Stimulated activated CD4-positive, alpha-beta T cell treated with anti-CD3 and anti-CD28 coated beads, Interleukin-12 subunit alpha, Interleukin-12 subunit beta, amount 100 ng/mL, for 4 hours (primary cell): ENCODE measurements around the gene PNMT.

Experiments used
- DNase-seq: peaks from one replicate; pipeline ENCODE4 v3.0.0-alpha.2; 2020

The PNMT gene

GRCh38 chr17:39633570-39634183 is 34.6 kb upstream of the PNMT start:
- DNase-seq, result no peak

DNA sequence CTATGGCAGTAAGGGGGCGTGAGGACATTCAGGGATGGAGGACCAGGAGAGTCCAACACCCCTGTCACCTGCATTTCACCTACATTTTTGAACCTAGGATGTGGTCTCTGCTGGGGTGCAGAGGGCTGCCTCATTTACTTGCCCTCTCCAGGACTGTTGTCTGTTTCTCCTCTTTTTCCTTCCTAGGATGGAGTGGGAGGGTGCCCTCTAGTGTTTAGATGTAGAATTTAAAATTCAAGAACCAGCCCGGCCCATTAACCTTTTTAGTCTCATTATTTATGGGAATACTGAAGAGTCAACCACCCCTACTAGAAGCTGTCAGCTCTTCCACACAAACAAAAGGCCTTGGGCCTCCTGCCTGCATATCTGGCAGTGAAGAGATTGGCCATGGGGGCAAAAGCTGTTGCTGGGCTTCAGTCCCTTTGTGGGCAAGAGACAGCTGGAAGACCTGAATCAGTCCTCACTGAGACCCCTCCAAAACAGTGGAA is 33.8 kb upstream of the PNMT start:
- no peak for DNase-seq

DNA sequence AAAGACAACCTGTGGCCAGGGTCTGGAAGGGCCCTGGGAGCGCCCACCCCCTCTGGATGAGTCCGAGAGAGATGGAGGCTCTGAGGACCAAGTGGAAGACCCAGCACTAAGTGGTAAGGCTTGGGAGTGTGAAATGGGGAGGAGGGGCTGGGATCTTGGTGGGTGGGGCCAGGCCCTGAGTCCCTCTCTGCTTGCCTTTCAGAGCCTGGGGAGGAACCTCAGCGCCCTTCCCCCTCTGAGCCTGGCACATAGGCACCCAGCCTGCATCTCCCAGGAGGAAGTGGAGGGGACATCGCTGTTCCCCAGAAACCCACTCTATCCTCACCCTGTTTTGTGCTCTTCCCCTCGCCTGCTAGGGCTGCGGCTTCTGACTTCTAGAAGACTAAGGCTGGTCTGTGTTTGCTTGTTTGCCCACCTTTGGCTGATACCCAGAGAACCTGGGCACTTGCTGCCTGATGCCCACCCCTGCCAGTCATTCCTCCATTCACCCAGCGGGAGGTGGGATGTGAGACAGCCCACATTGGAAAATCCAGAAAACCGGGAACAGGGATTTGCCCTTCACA is 32.6 kb upstream of the PNMT start:
- no peak for DNase-seq

DNA sequence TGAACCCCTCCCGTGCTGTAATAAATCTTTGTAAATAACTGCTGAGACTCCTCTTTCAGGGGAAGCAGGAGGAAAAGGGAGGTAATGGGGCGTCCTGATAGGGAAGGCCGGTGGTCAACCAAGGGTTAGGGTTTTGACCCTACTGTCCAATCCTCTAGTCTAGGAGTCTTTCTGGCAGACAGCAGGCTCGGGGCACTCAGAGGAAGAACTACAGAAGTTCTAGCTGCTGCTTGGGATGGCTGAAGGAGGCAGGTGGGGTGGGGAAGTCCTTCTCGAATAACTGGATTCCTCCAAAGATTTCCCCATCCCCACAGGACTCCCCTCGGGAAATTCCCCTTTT is 31.7 kb upstream of the PNMT start:
- DNase-seq, result peak; percentile 13

DNA sequence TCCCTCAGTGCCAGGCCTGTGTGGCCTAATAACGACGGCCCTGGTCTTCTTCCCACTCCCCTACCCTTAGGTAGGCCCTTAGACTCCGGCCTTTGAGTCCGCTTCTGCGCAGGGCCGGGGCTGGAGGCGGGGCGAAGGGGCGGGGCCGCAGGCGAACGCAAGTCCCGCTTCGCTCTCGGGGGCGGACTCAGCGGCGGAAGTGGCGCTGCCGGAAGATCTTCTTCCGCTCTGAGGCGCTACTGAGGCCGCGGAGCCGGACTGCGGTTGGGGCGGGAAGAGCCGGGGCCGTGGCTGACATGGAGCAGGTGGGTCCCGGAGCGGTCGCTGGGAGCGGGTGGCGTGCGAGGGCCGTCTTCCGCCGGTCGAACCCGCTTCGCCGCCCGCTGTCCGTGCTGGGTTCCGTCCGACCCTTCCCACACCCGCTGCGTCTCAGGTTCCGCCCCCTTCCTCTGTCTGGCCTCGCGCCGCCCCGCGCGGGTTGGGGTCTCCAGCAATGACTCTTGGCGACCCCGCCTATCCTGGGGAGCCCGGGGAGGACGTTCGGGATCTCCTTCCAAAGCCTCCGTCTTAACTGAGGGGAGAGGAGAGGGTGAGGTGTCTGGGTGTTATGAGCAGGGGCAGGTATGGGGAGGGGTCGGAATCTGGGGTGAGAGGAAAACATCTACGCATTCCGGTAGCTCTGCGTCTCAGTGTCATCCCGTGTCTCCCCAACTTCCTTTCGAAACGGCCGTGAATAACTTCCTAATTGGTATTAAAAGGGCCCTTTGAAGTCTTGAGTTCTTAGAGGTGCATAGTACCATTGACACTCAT is 31.1 kb upstream of the PNMT start, which contains the start of gene STARD3:
Gene STARD3, plus strand, starts transcription at position 218 of the 810 bp plus-strand sequence. CDS start 16,388 bp downstream, outside the sequence.
- peak; percentile 92 for DNase-seq

GRCh38 chr17:39638317-39638716 is 29.9 kb upstream of the PNMT start:
- DNase-seq, result no peak

DNA sequence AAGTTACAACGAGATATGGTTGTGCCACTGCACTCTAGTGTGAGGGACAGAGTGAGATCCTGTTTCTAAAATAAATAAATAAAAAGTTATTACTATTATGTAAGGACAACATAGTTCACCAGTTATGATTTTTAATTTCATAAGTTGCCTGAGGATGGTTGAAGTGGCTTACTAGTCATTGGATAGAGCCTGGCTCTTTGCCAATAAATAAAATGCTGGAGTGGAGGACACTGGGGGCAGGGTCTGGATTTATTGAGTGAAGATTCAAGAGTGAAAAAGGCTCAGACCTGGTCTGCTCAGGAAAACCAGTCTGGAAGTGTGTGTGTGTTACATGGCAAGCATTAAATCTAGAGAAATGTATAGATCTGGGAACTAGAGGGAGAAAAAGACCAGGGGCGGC is 29.2 kb upstream of the PNMT start:
- no peak for DNase-seq

- DNase-seq, result no peak
These were observed 28.4 kb upstream of the PNMT start for GRCh38 chr17:39639566-39640458.

GRCh38 chr17:39640591-39641031 is 27.6 kb upstream of the PNMT start:
- DNase-seq, result no peak

GRCh38 chr17:39641097-39641496 is 27.2 kb upstream of the PNMT start:
- no peak for DNase-seq

DNA sequence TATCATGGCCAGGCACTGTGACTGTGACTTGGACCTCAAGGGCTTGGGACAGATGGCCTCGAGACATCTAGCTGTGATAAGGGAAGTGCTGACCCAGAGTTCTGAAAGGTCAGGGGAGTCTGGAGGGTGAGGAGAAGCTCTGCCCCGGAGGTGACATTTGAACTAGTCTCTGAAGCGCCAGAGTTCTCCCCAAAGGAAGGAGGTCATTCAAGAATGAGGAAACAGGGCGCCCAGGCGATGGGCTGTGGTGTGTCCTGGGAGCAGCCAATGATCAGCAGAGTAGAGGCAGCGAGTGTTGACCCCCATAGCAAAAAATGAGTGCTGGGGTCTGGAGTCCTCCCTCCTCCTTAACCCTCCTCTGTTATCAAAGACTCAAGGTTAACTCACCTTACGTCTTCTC is 26.4 kb upstream of the PNMT start:
- no peak for DNase-seq

DNA sequence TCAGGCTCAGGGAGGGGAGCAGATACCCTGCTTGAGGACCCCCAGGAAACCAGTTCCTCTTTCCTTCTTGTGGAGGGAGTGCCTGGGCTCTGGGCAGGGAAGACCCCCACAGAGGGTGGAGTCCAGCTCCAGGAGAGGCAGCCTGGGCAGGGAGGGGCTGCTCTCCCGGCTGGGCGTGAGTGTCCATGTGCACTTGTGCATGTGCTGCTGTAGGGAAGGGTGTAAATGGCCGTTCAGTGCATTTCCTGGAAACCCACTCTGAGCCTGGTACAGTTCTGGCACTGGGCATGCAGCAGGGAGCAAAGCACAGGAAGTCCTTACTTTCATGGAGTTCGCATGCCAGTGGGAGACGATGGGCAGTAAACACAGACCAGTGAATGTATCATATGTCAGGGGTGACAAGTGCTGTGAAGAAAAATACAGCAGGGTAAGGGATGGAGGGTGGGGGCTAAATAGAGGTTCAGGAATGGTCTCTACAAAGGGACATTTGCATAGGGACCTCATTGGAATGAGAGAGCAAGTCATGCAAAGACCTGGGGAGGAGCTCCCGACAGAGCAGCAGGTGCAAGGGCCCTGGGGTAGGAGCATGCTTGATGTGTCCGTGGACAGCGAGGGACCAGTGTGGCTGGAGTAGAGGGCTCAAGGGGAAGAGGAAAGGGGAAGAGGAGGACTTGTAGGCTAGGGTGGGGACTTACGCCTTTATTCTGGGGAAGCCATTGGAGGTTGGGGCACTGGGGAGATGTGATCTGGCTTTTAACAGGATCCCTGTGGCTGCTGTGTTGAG is 25.8 kb upstream of the PNMT start:
- DNase-seq, result no peak

GRCh38 chr17:39643271-39643670 is 25.0 kb upstream of the PNMT start:
- no peak for DNase-seq

DNA sequence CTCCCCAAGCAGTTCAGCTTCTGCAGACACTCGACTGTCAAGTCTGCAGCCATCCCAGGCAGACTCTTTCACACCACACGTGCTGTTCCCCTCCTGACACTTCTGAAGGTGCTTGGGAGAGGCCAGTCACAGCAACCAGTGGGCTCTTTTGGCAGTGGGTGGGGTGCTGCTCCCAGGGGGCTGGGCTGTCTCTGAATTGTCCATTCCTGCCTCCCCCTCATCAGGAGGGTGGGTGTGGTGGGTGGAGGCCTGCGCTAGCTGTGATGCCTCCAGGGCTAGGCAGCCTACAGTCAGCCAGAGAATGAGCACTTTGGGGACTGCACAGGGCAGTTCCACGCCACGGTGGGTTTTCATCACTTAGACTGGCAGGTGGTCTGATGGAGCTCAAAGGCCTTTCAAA is 21.0 kb upstream of the PNMT start:
- DNase-seq, result no peak

DNA sequence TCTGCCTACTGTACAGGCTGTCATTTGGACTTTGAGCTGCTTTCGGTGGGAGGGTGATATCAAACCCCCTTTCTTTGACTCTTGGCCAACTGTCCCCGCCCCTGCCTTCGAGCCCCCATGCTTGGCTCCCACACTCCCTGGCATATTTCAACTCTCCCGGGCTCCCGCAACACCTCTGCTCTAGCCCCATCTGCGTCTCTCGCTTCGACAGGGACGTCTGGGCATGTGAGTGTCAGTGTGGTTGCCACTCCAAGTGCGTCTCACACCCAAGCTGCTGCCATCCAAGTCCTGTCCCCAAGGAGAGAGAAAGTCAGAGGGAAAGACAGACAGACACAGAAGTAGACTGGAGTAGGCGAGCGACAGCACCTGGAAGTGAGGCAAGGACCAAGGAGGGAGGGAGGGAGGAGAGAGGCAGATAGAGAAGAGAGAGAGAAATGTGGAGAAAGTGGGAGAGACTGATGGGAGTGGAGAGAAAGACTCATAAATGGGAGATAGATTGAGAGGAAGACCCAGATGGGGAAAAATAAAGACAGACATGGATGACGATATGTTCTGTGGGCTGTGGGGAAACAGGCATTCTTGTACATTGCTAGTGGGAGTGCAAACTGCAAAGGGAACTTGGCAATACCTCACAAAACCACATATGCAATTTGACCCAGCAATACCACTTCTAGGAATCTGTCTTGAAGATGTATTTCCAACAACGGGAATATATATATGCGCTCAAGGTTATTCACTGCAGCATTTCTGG is 19.5 kb upstream of the PNMT start:
- DNase-seq, result no peak

- no peak for DNase-seq
These were observed 18.1 kb upstream of the PNMT start for GRCh38 chr17:39650121-39650579.

DNA sequence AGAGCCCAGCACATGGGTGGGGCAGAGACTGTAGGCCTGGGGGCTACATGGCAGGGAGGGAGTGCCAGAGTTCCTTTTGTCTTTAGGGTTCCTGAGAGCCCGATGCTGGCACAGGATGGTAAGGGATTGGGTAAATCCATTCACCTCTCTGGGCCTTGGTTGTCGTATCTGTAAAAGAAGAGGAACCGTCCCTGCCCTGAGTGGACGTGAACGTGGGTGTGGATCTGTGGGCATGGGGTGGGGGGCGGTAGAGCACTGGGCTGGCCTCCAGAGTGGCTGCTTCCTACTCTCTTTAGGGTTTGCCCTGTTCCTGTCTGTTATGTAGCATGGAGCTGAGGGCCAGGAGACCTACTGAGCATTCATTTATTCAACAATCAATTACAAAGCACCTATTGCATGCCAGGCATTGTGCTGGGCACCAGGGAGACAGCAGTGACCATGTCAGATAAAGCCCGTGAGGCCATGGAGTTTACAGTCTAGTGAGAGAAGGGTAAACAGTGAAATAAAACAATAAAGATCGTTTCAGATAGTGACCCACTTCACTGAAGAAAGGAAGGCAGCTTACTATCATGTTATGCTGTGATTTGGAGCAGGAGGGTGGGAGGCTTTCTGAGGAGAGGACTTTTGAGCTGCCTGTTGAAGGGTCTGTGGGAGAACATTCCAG is 16.2 kb upstream of the PNMT start:
- DNase-seq, result no peak

DNA sequence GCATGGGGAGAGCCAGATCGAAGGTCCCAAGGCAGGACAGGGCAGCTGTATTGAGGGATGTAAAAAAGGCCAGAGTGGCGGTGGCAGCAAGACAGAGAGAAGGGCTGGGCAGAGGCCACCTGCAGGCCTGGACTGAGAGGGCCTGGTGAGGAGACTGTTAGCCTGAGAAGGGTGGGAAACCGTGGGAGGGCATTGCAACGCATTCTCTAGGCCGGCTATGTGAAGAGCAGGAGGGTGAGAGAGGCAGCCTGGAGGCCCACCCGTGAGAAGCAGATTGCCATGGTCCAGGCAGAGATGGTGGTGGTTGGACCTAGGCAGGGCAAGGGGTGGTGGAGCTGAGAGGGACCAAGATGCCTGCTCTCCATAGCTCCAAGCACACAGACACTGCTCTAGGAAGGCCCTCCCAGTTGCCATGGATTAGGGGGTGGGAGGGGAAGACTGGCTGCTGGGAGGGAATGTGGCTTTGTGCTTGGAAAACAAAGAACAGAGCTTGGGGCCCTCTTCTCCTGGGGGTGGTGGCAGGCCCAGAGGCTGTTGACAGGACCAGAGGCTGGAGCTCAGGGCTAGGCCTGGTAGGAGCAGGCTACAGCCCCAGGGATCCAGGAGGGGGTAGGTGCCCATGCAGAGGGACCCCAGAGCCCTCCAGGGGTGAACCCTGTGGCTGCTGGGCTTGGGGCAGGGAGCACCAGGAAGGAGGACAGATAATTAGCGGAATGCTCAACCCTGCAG is 15.5 kb upstream of the PNMT start:
- DNase-seq, result no peak

DNA sequence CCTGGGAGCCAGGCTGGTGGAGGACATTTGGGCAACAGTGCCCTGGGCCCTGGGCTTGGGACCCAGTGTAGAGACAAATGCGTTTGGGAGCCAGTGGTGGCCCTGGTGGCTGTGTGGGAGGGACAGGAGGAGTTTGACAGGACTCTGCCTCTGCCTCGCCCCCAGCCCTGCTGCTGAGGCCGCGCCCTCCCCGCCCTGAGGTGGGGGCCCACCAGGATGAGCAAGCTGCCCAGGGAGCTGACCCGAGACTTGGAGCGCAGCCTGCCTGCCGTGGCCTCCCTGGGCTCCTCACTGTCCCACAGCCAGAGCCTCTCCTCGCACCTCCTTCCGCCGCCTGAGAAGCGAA is 15.0 kb upstream of the PNMT start:
- no peak for DNase-seq

DNA sequence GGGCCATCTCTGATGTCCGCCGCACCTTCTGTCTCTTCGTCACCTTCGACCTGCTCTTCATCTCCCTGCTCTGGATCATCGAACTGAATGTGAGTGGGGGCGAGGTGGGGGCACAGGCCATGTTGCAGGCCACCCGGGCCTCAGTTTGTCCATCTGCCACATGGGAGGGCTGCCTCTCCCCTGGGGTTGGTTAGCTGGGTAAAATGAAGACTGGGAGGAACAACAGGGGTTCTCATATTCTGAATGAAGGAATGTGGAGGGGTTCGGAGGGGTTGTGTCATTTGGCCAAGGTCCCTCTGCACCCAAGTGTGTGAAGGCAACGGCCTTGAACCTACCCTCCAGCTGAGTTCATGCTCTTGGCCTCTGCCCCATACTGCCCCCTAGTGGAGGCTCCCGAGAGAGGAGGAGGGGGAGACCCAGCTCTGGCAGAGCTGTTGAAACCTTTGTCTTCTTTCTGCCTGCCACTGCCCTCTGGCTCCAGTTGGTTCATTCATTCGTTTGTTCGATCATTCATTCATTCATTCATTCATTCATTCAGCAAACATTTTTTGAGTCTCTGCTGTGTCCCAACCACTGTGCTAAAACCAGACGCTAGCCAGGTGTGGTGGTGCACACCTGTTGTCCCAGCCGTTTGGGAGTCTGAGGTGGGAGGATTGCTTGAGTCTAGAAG is 14.5 kb upstream of the PNMT start:
- DNase-seq, result peak; percentile 77
